NCI-H748 (cell line): ENCODE data around the gene SMPDL3B.

Source experiments
- DNase-seq: peaks from one replicate; lab custom pipeline; 2025; ENCODE audit not compliant: unreplicated experiment; lab: John Stamatoyannopoulos, UW

The SMPDL3B gene

GRCh38 chr1:27934818-27935549, at the start of gene SMPDL3B:
Gene SMPDL3B (plus strand): TSS chr1:27935000. CDS start chr1:27935184, 184 bp downstream.
- DNase-seq = peak; percentile 64

DNA sequence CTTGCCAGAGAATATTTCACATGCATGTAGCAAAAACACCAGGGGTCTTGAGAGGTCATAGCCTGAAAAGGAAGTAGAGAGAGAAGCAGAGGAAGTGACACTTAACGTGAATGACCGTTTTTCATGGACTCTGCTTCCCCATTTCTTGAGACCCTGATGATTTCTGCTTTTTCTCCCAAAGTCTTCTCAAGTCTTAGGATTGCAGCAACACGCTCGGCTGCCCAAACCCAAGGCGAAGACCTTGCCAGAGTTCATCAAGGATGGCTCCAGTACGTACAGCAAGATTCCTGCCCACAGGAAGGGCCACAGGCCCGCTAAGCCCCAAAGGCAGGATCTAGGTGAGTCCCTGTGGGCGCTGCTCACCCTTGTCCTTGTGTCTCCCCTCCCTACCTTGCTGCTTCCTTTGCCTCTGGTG, 49.7 kb upstream of the SMPDL3B start:
- no peak for DNase-seq

- no peak for DNase-seq
Measured at GRCh38 chr1:27885621-27886352, 49.0 kb upstream of the SMPDL3B start.

DNA sequence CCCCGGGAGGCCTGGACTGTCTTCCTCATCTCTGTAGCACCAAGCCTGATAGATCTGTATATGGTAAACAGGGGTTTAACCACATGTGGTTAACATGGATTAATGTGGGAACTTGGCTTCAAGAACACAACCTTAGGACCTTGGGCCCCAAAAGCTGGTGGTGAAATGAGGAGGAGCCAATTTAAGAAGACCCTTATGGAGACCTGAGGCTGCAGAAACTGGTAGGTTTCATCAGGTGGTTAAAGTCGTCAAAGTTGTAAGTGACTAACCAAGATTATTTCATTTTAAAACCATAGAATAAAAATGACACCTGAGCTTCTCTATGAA, 48.5 kb upstream of the SMPDL3B start:
- no peak for DNase-seq

- DNase-seq = no peak
Measured at GRCh38 chr1:27886744-27887143, 48.1 kb upstream of the SMPDL3B start.

- no peak for DNase-seq
Measured at GRCh38 chr1:27887215-27888021, 47.4 kb upstream of the SMPDL3B start.

GRCh38 chr1:27889506-27889905, 45.3 kb upstream of the SMPDL3B start:
- no peak for DNase-seq

DNA sequence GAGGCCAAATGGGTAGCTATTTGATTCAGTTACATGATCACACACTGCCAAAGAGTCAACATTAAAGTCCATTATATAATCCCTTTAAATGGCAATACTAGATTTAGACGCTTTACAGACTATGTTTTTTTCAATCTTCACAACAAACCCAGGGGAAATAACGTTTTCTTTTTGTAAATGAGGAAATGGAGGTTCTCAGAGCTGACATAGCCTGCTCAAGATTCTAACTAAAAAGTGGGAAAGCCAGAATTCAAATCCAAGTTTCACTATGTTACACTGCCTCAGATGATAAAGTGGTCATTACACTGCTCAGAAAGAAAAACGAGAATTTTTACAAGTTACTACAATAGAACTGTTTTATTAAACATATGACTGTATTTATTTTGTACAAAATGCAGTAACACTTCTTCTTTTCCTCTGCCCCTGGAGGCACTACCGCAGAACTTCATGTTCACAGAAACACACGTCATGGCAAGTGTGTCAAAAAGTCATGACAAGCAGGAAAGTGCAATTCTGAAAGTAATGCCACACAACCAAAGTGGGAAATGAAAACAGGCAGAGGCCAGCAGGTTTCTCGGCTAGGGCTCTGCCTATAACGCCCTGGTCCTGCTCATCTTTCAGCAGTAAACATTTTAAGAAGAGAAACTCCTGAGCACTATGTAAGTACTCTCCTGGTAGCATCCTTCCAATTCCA, 43.5 kb upstream of the SMPDL3B start:
- no peak for DNase-seq

- no peak for DNase-seq
Measured at GRCh38 chr1:27894521-27894920, 40.3 kb upstream of the SMPDL3B start.

GRCh38 chr1:27906759-27907158, 28.0 kb upstream of the SMPDL3B start:
- no peak for DNase-seq

GRCh38 chr1:27912429-27912828, 22.4 kb upstream of the SMPDL3B start:
- DNase-seq = no peak

DNA sequence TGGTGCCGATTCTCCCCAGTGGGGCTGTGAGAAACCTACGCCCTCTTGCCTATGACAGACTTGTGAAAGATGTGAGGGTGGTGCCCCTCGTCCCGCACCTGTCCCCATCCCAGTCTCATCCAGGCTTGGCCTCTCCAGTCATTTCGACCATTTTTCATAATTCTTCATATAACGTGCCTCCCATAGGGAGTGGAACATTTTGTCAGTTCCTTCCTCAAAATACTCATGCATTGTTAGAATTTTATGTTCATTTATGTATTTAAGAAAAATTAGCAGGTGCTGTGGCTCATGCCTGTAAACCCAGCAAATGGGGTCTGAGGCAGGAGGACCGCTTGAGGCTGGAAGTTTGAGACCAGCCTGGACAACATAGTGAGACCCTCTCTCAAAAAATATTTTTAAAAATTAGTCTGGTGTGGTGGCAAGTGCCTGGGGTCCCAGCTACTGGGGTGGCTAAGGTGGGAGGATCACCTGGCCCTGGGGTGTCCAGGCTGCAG, 19.7 kb upstream of the SMPDL3B start:
- no peak for DNase-seq

- no peak for DNase-seq
Measured at GRCh38 chr1:27922272-27922671, 12.5 kb upstream of the SMPDL3B start.

DNA sequence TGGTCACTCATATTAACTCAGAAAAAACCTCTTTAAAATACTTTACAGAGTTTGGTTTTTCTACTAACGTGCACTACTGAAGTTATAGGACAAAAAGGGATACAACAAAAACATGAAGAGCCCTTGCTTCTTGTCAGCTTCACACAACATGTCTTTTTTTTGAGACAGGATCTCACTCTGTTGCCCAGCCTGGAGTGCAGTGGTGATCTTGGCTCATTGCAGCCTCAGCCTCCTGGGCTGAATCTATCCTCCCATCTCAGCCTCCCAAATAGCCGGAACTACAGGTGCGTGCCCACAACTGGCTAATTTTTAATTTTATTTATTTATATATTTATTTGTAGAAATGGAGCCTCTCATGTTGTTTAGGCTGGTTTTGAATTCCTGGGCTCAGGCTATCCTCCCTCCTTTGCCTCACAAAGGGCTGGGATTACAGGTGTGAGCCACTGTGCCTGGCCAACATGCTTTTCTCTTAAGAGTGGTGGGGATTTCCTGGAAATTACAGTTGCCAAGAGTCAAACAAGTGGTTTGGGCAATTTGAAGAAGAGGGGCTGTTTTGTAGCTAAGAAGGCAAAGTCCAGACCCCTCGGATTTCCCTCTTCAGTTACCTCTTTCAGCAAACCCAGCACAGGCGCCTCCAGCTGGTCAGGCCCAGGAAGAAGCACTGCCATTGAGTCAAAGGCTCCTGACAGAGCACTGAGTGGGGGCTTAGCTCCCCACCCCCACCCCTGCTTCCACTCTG, 6.4 kb upstream of the SMPDL3B start:
- no peak for DNase-seq

GRCh38 chr1:27931184-27931583, 3.6 kb upstream of the SMPDL3B start:
- no peak for DNase-seq

DNA sequence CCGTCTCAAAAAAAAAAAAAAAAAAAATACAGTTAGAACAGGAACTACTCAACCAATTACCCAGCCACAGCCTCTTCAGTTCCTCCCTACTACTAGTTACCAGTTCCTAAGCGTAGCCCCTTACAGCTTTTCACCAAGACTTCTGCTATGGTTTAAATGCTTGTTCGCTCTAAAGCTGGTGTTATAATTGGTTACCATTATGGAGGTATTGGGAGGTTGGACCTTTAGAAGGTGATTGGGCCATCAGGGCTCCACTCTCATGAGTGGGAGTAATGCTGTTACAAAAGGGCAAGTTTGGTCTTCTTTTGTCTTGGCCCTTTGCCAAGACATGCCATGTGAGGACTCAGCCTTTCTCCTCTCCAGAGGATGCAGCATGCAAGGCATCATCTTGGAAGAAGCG, 3.0 kb upstream of the SMPDL3B start:
- no peak for DNase-seq

- DNase-seq = no peak
Measured at GRCh38 chr1:27935721-27936120, 921 bp downstream of the SMPDL3B start.

- DNase-seq = no peak
Measured at GRCh38 chr1:27936370-27936769, 1.6 kb downstream of the SMPDL3B start.

- no peak for DNase-seq
Measured at GRCh38 chr1:27937524-27937836, 2.7 kb downstream of the SMPDL3B start.

DNA sequence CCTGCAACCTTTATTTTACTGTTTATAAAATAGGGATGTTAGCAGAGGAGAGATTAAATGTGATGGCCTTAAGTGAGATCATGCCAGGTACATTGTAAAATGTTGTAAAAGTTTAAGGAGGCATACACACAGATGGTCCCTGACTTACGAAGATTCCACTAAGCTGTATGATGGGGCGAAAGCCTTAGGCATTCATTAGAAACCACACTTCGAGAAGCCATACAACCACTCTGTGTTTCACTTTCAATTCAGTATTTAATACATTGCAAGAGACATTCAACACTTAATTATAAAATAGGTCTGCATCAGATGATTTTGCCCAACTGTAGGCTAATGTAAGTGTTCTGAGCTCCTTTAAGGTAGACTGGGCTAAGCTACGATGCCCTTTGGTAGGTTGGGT, 3.7 kb downstream of the SMPDL3B start:
- no peak for DNase-seq

GRCh38 chr1:27940297-27940696, 5.5 kb downstream of the SMPDL3B start:
- peak; percentile 24 for DNase-seq
